HCT116 (cell line): ENCODE measurements around the gene MISP. TPM values are rescaled to one million over a fixed set of nuclear protein-coding genes. Genes with fewer than 3 reads are reported as not detected.

ENCODE experiments used
- ATAC-seq: fragments of 200-7000 bp; cut with Tn5 transposase; 2 replicates; pipeline ENCODE4 v1.9.1; 2020; ENCODE audit warnings: mild to moderate bottlenecking, moderate library complexity
- BruUV-seq: library from RNA; stranded (reverse); fragments of 400-500 nt; replicated peaks from 2 replicates; lab custom pipeline; 2021; lab: Mats Ljungman, UMichigan
- CTCF ChIA-PET: fragments of 300-600 bp; sonication (Branson Sonifier 250); formaldehyde crosslinking; loops from one replicate; lab custom pipeline; 2021; ENCODE audit warnings: antibody characterized with exemption; lab: Charles Lee
- POLR2A ChIA-PET: fragments of 300-600, 350-600 bp; sonication (Branson Sonifier 250); formaldehyde crosslinking; loops from one replicate; lab custom pipeline; 2021; ENCODE audit warnings: antibody characterized with exemption; lab: Charles Lee
- RAD21 ChIA-PET, 2 experiments: fragments of 300-600 bp; sonication (Branson Sonifier 250); formaldehyde crosslinking; loops; one replicate each; lab custom pipeline; 2023; ENCODE audit warnings: low total read pairs in 2 of 2; ENCODE audit not compliant: uncharacterized antibody in 2 of 2, unreplicated experiment in 2 of 2, low non-redundant PET in 1 of 2; lab: Charles Lee
- DNase-seq: peaks from one replicate; pipeline ENCODE4 v3.0.0-alpha.2; 2010; ENCODE audit warnings: low read depth, low spot score
- H2AFZ ChIP-seq: fragments of 200-600 bp; shearing (Covaris generic), sonication (generic); 2 replicates; pipeline ENCODE4 v1.6.1; 2017; ENCODE audit warnings: low read depth, mixed run types, mixed read lengths, antibody characterized with exemption, low read length; ENCODE audit not compliant: poor library complexity, severe bottlenecking
- H3K27ac ChIP-seq: 2 replicates; pipeline ENCODE4 v1.5.1; 2012; ENCODE audit warnings: low read depth, low read length
- H3K27me3 ChIP-seq: fragments of 200-600 bp; sonication (generic); 2 replicates; pipeline ENCODE4 v1.6.1; 2016; ENCODE audit warnings: mixed run types, low read length, mixed read lengths; ENCODE audit not compliant: insufficient read depth
- H3K36me3 ChIP-seq, 2 experiments: fragments of 200-500 bp in 1 of 2; fragments of 200-600 bp in 1 of 2; sonication (Bioruptor generic) in 1 of 2; sonication (generic) in 1 of 2; 2 replicates each; pipeline versions ENCODE4 v1.5.1 to v1.6.1; 2014 to 2016; ENCODE audit warnings: low read length in 2 of 2, inconsistent platforms in 1 of 2, mixed read lengths in 1 of 2, mixed run types in 1 of 2; ENCODE audit not compliant: insufficient read depth in 2 of 2, control insufficient read depth in 1 of 2
- H3K4me1 ChIP-seq, 2 experiments: fragments of 200-600 bp in 1 of 2; sonication (generic) in 1 of 2; 2 replicates each; pipeline versions ENCODE4 v1.5.1 to v1.6.1; 2012 to 2017; ENCODE audit warnings: low read length in 2 of 2, inconsistent platforms in 1 of 2, mild to moderate bottlenecking in 1 of 2, mixed read lengths in 1 of 2, mixed run types in 1 of 2, moderate library complexity in 1 of 2; ENCODE audit not compliant: insufficient read depth in 2 of 2, control insufficient read depth in 1 of 2
- H3K4me2 ChIP-seq: fragments of 200-600 bp; sonication (generic); 2 replicates; pipeline ENCODE4 v1.6.1; 2017; ENCODE audit warnings: mixed run types, low read length, mixed read lengths
- H3K4me3 ChIP-seq, 2 experiments: fragments of 200-600 bp in 1 of 2; sonication (generic) in 1 of 2; replicated peaks in 1 of 2; 2 replicates each; pipeline ENCODE4 v1.5.1; 2011 to 2016; ENCODE audit warnings: low read length in 2 of 2, control low read depth in 1 of 2, low read depth in 1 of 2, mild to moderate bottlenecking in 1 of 2, mixed read lengths in 1 of 2, mixed run types in 1 of 2
- H3K79me2 ChIP-seq: fragments of 200-600 bp; sonication (generic); 2 replicates; pipeline ENCODE4 v1.6.1; 2017; ENCODE audit warnings: mild to moderate bottlenecking, mixed run types, low read length, moderate library complexity, mixed read lengths; ENCODE audit not compliant: insufficient read depth
- H3K9ac ChIP-seq: fragments of 200-600 bp; sonication (generic); 2 replicates; pipeline ENCODE4 v1.6.1; 2016; ENCODE audit warnings: low read length, mixed read lengths
- H3K9me2 ChIP-seq: fragments of 200-600 bp; sonication (generic), shearing (Covaris generic); 2 replicates; pipeline ENCODE4 v1.6.1; 2017; ENCODE audit warnings: mixed run types, mild to moderate bottlenecking, moderate library complexity; ENCODE audit not compliant: insufficient read depth
- H3K9me3 ChIP-seq, 2 experiments: fragments of 200-500 bp in 1 of 2; fragments of 200-600 bp in 1 of 2; sonication (Bioruptor generic) in 1 of 2; sonication (generic) in 1 of 2; 2 replicates each; pipeline ENCODE4 v1.6.1; 2014 to 2017; ENCODE audit warnings: low read length in 2 of 2, mixed read lengths in 2 of 2, inconsistent platforms in 1 of 2, low read depth in 1 of 2, mild to moderate bottlenecking in 1 of 2, mixed run types in 1 of 2, moderate library complexity in 1 of 2; ENCODE audit not compliant: control insufficient read depth in 1 of 2, insufficient read depth in 1 of 2
- H4K20me1 ChIP-seq: fragments of 200-600 bp; sonication (generic), shearing (Covaris generic); 2 replicates; pipeline ENCODE4 v1.6.1; 2017; ENCODE audit warnings: mixed run types, mild to moderate bottlenecking, moderate library complexity; ENCODE audit not compliant: insufficient read depth
- EZH2phosphoT487 ChIP-seq: fragments of 200-600 bp; IDR thresholded peaks from 2 replicates; pipeline ENCODE4 v1.6.1; 2018; ENCODE audit warnings: antibody characterized with exemption, borderline replicate concordance
- POLR2AphosphoS5 ChIP-seq: IDR thresholded peaks from 2 replicates; pipeline ENCODE4 v1.6.1; 2011; ENCODE audit warnings: mild to moderate bottlenecking, low read depth, low read length, moderate library complexity
- SP1 ChIP-seq: IDR thresholded peaks from 2 replicates; pipeline ENCODE4 v1.6.1; 2012; ENCODE audit warnings: low read depth
- ZFX ChIP-seq: fragments of 450-650 bp; IDR thresholded peaks from 2 replicates; pipeline ENCODE4 v1.6.1; 2017
- intact Hi-C: fragments of 100-400 bp; cut with micrococcal nuclease; formaldehyde crosslinking; loops from 2 replicates; pipeline ENCODE4 v1.10.0; 2022
- total RNA-seq: library from RNA; stranded (reverse); gene quantifications from one replicate; pipeline ENCODE4 v1.2.1, GENCODE V29; 2021; ENCODE audit not compliant: unreplicated experiment
- TF ChIP-seq, protein P1 (sequence below), 3 experiments: fragments of 200-600 bp in 1 of 3; sonication (generic) in 1 of 3; IDR thresholded peaks in 2 of 3; conservative IDR thresholded peaks in 1 of 3; 2 replicates each; pipeline ENCODE4 v1.5.1; 2012 to 2017; ENCODE audit warnings: low read depth in 2 of 3, low read length in 2 of 3, antibody characterized with exemption in 1 of 3, borderline replicate concordance in 1 of 3, control low read depth in 1 of 3, mild to moderate bottlenecking in 1 of 3, mixed read lengths in 1 of 3, mixed run types in 1 of 3, moderate library complexity in 1 of 3; ENCODE audit not compliant: insufficient read depth in 1 of 3

MISP gene
- total RNA-seq, 1 experiment from 2014 or later = 38.2 TPM

DNA sequence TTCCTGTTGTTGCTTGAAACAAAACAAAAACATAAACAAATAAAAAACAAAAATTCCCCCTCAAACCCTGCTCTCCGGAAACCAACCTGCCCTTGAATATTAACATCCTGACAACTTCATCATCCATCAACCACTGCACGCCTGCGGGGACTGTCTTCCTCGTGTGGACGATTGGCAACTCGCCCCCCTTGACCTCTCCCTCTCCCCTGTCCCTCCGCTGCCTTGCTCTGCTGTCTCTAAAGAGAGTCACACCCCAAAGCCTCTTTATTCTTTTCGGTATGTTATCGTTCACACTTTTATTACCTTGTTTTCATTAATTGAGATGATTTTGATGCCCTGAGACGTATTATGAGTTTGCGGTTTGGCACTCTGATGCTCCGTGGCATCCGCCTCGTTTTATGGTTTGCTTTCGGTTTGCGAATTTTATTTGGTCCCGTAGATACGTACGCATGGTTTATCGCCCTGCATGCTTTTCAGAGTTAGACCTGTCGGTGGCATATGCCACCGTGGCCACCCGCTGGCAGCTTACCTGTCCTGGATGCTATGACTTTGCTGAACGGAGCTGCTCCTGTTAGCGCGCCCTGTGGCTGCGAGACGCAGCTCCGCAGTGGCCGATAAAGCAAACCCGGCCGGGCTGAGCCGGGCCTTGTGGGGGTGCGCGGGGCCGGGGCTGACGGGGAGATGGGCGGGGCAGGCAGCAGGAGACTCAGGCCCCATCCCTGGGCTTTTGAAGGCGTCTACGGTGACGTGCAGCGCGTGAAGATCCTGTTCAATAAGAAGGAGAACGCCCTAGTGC, 56.9 kb downstream of the MISP start:
- POLR2A ChIA-PET = no interaction called here

DNA sequence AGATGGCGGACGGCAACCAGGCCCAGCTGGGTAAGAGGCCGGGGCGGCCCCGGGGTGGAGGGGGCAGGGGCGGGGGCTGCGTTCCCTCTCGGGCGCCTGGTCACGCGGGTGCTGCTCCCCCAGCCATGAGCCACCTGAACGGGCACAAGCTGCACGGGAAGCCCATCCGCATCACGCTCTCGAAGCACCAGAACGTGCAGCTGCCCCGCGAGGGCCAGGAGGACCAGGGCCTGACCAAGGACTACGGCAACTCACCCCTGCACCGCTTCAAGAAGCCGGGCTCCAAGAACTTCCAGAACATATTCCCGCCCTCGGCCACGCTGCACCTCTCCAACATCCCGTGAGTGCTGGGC, 57.5 kb downstream of the MISP start:
- BruUV-seq = no TSS peak

More for the DNA sequence above, 56.9 kb downstream of the MISP start:
- Histone ChIP-seq H3K27ac (no peak overlapping the region), H3K4me3 (no peak overlapping the region), H3K4me1 (no peaks in the 10 kb centered on the region), H3K9me3 (no peaks in the 10 kb centered on the region), H3K4me2 (no peak overlapping the region), H3K79me2 (peaks cover 87% of the 10 kb centered on the region), H3K9me2 (no peaks in the 10 kb centered on the region), H3K9ac (no peak overlapping the region), H3K27me3 (no peaks in the 10 kb centered on the region), H2AFZ (no peak overlapping the region), H4K20me1 (peaks cover 34% of the 10 kb centered on the region; the same call in 1 of the 2 replicates), H3K36me3 (peaks cover 64 to 84% of the 10 kb centered on the region in 2 experiments; a peak in 3 of 4 replicates)
- ATAC-seq (no peak), DNase-seq (no peak)
- BruUV-seq = TSS peak; percentile 9
- no peak for TF ChIP-seq SP1
- RAD21 ChIA-PET = no interaction called here
- intact Hi-C loops = no loop called here
- CTCF ChIA-PET = no interaction called here

More for the DNA sequence above, 57.5 kb downstream of the MISP start:
- H3K9me3 ChIP-seq = no peaks in the 10 kb centered on the region
- CTCF ChIA-PET = no interaction called here
- POLR2A ChIA-PET = no interaction called here
- peaks cover 28% of the 10 kb centered on the region; the same call in 1 of the 2 replicates for H4K20me1 ChIP-seq
- no peak for ATAC-seq
- no peaks in the 10 kb centered on the region for H3K27me3 ChIP-seq
- TF ChIP-seq ZFX (no peak), EZH2phosphoT487 (no peak), POLR2AphosphoS5 (0 out of 2 replicates have a peak, but pooled peaks have one; percentile 19)
- TF ChIP-seq, protein P1, sequence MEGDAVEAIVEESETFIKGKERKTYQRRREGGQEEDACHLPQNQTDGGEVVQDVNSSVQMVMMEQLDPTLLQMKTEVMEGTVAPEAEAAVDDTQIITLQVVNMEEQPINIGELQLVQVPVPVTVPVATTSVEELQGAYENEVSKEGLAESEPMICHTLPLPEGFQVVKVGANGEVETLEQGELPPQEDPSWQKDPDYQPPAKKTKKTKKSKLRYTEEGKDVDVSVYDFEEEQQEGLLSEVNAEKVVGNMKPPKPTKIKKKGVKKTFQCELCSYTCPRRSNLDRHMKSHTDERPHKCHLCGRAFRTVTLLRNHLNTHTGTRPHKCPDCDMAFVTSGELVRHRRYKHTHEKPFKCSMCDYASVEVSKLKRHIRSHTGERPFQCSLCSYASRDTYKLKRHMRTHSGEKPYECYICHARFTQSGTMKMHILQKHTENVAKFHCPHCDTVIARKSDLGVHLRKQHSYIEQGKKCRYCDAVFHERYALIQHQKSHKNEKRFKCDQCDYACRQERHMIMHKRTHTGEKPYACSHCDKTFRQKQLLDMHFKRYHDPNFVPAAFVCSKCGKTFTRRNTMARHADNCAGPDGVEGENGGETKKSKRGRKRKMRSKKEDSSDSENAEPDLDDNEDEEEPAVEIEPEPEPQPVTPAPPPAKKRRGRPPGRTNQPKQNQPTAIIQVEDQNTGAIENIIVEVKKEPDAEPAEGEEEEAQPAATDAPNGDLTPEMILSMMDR (IDR thresholded peaks at IDR 0.05 in 2 of 3, conservative IDR thresholded peaks at IDR 0.05 in 1 of 3; ENCODE audit: borderline replicate concordance in 1 of 3, insufficient read depth in 1 of 3, low read depth in 2 of 3, low read length in 2 of 3) = no peak
- H3K9ac ChIP-seq = no peak overlapping the region
- peaks cover 81% of the 10 kb centered on the region for H3K79me2 ChIP-seq
- no peak overlapping the region for H3K27ac ChIP-seq
- no peak overlapping the region for H2AFZ ChIP-seq
- no peaks in the 10 kb centered on the region for H3K4me1 ChIP-seq
- DNase-seq = no peak
- H3K36me3 ChIP-seq = peaks cover 60 to 78% of the 10 kb centered on the region in 2 experiments; a peak in 3 of 4 replicates
- intact Hi-C loops = no loop called here
- no peak overlapping the region for H3K4me2 ChIP-seq
- H3K4me3 ChIP-seq = no peak overlapping the region
- no peaks in the 10 kb centered on the region for H3K9me2 ChIP-seq
- RAD21 ChIA-PET = no interaction called here
